Measurements from ENCODE around the gene ADARB2.
A peak's percentile ranks its signal among the peaks of the same experiment; 100 is the strongest.

Gene ADARB2

DNA sequence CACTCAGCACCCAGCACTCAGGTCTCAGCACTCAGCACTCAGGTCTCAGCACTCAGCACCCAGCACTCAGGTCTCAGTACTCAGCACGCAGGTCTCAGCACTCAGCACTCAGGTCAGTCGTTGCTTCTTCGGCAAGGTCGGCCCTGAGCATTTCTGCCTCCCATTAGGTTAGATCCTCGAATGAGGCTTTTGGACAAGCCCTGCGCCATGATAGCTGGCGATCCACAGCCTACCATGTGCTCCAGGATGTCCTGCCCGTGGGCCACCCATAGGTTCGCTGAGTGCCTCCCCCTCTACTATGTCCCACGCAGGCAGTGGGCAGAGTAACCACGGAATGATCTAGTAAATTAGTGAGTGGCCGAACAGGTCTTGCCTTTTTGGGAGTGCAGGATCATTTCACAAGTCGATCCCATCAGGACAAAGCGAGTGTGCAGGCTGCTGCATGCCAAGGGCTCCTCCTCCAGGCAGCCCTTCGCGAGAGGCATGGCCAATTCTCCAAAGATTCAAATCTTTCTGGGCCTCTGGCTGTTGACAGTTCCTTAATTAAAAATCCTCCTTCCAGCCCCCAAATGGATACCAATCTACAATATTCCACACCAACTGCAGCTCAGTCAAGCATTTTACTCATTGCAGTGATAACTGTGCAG, 206.3 kb downstream of the ADARB2 start:
- H3K36me3 ChIP-seq (ENCODE audit: insufficient read depth, low read length): no peaks in the 10 kb centered on the region
- H3K4me1 ChIP-seq (ENCODE audit: insufficient read depth, low read length): no peaks in the 10 kb centered on the region
- H3K9me3 ChIP-seq (ENCODE audit: control insufficient read depth, insufficient read depth, low read length): no peaks in the 10 kb centered on the region
- no peak overlapping the region for H3K9ac ChIP-seq (ENCODE audit: low read depth, low read length)

DNA sequence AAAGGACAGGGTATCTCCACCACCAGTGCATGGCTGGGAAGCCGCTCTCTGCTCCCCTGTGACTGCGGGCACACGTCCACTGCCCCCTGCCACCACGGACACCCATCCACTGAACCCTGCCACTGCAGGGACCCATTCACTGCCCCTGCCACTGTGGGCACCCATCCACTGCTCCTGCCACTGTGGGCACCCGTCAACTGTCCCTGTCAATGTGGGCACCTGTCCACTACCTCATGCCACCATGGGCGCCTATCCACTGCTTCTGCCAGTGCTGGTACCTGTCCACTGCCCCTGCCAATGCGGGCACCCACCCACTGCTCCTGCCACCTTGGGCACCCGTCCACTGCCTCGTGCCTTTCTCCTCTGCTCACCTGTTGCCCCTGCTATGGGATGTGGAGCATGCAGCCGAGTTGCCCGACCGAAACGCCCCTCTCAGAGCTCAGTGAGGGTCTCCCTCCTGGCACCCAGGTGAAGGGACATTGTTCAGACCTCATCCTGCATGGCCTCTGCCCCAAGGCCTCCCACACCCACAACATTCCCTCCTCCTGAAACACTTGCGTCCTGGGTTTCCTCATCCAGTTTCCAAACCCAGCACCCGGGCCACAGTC, 207.4 kb downstream of the ADARB2 start:
- Histone ChIP-seq H3K9me3 (ENCODE audit: control insufficient read depth, insufficient read depth, low read length) (no peaks in the 10 kb centered on the region), H3K4me1 (ENCODE audit: insufficient read depth, low read length) (no peaks in the 10 kb centered on the region), H3K36me3 (ENCODE audit: insufficient read depth, low read length) (no peaks in the 10 kb centered on the region), H3K9ac (ENCODE audit: low read depth, low read length) (no peak overlapping the region)

DNA sequence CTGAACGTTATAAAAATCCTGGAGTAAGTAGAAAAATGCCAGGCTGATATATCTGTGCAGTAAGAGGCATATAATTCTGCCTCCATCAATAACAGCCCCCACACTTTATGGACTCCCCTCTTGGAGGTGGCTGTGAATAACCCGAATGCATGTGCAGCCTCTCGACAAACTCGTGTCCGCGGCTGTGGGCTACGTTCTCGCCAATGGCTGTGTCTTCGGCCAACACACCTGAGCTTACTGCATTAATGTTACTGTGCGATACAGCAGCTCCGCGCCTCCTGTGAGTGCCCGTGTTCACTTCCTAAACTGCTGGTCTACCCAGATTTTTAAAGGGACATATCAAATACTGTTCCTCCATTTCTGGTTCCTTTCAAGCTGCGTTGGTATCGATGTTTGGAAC, 209.4 kb downstream of the ADARB2 start:
- Histone ChIP-seq H3K36me3 (ENCODE audit: insufficient read depth, low read length) (no peaks in the 10 kb centered on the region), H3K4me1 (ENCODE audit: insufficient read depth, low read length) (no peaks in the 10 kb centered on the region), H3K9me3 (ENCODE audit: control insufficient read depth, insufficient read depth, low read length) (no peaks in the 10 kb centered on the region), H3K9ac (ENCODE audit: low read depth, low read length) (no peak overlapping the region)

DNA sequence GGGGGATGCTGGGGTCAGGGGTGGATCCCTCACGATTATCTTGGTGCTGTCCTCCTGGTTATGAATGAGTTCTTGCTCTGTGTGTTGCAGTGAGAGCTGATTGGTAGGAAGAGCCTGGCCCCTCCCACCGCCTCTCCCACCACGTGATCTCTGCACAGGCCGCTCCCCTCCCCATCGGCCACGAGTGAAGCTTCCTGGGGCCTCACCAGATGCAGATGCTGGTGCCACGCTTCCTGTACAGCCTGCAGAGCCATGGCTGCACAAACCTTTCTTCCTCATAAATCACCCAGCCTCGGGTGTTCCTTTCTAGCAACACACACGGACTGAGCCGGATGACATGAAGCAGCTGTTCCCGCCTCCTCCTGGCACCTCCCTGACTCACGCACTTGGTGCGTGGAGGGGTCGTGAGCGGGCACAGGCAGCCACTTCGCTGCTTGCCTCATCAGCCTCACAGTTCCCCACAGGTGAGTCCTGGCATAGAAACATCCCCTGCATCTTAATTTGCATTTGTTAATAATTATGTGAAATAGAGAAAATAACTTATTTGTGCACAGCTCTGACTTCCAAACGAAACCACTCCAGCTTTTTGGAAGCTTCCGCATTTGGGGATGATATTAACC, 210.8 kb downstream of the ADARB2 start:
- H3K9me3 ChIP-seq (ENCODE audit: control insufficient read depth, insufficient read depth, low read length): no peaks in the 10 kb centered on the region
- H3K9ac ChIP-seq (ENCODE audit: low read depth, low read length): peak overlapping the region; percentile 10; the same call in 1 of the 2 replicates
- H3K36me3 ChIP-seq (ENCODE audit: insufficient read depth, low read length): no peaks in the 10 kb centered on the region
- peaks cover 6% of the 10 kb centered on the region; the same call in 1 of the 2 replicates for H3K4me1 ChIP-seq (ENCODE audit: insufficient read depth, low read length)

DNA sequence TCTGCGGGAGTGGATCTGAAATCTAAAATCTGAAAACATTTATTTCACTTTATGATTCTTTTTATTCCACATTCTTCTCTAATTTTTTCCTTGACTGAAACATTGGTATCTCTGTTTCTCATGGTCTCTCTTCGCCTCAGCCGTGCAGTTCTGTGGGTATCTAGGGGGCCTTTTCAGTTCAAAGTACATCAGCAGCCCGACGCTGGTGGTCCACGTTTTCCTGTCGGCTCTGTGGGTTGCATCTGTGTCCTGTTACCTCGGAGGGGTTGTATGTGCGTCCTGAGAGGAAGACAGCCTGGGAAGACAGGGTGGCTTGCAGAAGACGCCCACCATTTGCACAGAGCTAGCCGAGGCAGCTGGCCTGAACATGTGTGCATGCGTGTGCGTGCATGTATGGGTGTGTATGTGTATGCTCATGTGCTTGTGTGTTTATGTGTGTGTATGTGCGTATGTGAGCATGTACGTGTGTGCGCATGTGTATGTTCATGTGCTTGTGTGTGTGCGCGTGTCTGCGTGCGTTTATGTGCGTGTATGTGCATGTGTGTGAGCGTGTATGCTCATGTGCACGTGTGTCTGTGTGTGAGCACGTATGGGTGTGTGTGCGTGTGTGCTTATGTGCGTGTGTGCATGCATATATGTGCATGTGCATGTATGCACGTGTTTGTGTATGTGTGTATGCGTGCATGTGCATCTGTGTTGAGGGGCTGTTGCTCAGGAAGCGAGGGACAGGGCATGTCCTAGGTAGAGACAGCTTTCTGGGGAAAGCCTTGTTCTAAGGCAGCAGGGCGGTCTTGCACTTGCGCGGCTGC, 211.8 kb downstream of the ADARB2 start:
- no peaks in the 10 kb centered on the region for H3K36me3 ChIP-seq (ENCODE audit: insufficient read depth, low read length)

DNA sequence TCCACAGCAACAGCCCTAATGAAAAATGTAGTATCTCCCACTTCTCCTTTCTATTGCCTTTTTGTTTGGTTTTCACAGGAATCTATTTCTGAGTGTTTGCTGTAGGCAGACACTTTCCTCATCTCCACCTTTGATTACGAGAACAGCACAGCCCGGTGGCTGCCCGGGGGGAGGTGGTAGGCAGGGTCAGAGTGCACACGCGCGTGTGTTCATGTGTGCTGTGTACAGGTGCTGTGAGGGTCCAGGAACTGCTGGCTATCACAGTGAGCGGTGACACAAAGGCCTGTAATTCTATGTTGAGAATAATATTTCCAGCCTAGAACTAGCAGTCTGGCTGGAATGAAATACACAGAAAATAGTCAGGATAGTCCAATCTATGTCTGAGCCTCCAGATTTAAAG, 212.8 kb downstream of the ADARB2 start:
- Histone ChIP-seq H3K9me3 (ENCODE audit: control insufficient read depth, insufficient read depth, low read length) (no peaks in the 10 kb centered on the region), H3K4me1 (ENCODE audit: insufficient read depth, low read length) (peaks cover 6% of the 10 kb centered on the region; the same call in 1 of the 2 replicates), H3K36me3 (ENCODE audit: insufficient read depth, low read length) (no peaks in the 10 kb centered on the region), H3K9ac (ENCODE audit: low read depth, low read length) (no peak overlapping the region)

More for the DNA sequence above, 211.8 kb downstream of the ADARB2 start:
- Histone ChIP-seq H3K9me3 (ENCODE audit: control insufficient read depth, insufficient read depth, low read length) (no peaks in the 10 kb centered on the region), H3K9ac (ENCODE audit: low read depth, low read length) (no peak overlapping the region), H3K4me1 (ENCODE audit: insufficient read depth, low read length) (peaks cover 6% of the 10 kb centered on the region; the same call in 1 of the 2 replicates)

DNA sequence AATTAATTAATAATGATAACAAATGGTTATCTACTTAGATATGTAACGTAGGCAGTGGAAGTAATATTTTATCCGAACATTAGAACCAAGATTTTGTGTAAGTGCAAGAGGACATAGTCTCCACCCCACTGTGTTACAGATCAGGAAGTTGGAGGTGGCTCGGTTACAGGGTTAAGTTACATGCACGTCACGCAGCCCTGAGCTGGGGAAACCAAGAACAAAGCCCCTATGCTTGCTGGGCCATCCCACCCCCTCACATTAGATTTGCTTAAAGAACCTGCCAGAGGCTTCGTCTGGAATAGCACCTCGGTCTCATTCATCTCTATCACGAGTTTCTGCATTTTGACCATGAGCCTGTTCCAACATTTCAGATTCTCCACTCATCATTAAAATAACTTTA, 214.1 kb downstream of the ADARB2 start:
- Histone ChIP-seq H3K36me3 (ENCODE audit: insufficient read depth, low read length) (no peaks in the 10 kb centered on the region), H3K9ac (ENCODE audit: low read depth, low read length) (no peak overlapping the region), H3K9me3 (ENCODE audit: control insufficient read depth, insufficient read depth, low read length) (no peaks in the 10 kb centered on the region), H3K4me1 (ENCODE audit: insufficient read depth, low read length) (peaks cover 6% of the 10 kb centered on the region; the same call in 1 of the 2 replicates)

DNA sequence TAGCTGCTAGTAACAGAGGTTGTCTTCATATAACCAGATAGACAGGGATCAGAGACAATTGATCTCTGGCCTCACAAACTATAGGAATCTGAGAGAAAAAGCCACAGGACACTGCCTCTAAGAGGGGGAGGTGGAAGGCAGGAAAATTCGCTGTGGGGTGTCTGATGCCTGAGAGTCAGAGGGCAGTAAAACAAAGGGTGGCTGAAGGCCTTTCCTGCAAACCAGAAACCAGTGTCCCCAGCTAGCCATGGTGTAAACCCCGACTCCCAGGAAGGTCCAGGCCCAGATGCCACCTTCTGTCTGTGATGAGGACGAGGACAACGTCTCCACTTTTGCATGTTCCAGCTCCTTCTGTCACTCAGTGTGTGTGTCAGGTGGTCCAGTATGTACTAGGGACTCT, 215.1 kb downstream of the ADARB2 start:
- no peaks in the 10 kb centered on the region for H3K9me3 ChIP-seq (ENCODE audit: control insufficient read depth, insufficient read depth, low read length)
- H3K9ac ChIP-seq (ENCODE audit: low read depth, low read length): no peak overlapping the region
- H3K36me3 ChIP-seq (ENCODE audit: insufficient read depth, low read length): no peaks in the 10 kb centered on the region
- peaks cover 6% of the 10 kb centered on the region; the same call in 1 of the 2 replicates for H3K4me1 ChIP-seq (ENCODE audit: insufficient read depth, low read length)

DNA sequence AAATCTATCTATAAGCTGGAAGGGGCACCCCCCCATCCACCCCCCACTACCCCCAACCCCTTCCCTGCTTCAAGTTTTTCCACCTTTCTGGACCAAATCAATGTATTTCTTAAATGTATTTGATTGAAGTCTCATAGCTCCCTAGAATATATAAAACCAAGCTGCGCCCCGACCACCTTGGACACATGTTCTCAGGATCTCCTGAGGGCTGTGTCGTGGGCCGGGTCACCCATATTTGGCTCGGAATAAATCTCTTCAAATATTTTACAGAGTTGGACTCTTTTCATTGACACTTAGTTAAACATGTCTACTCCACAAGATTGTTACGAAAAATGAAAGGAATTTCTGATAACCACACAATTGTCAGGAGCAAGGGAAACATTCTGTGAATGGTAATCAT, 215.6 kb downstream of the ADARB2 start:
- Histone ChIP-seq H3K36me3 (ENCODE audit: insufficient read depth, low read length) (no peaks in the 10 kb centered on the region), H3K4me1 (ENCODE audit: insufficient read depth, low read length) (peaks cover 6% of the 10 kb centered on the region; the same call in 1 of the 2 replicates), H3K9ac (ENCODE audit: low read depth, low read length) (no peak overlapping the region), H3K9me3 (ENCODE audit: control insufficient read depth, insufficient read depth, low read length) (no peaks in the 10 kb centered on the region)

DNA sequence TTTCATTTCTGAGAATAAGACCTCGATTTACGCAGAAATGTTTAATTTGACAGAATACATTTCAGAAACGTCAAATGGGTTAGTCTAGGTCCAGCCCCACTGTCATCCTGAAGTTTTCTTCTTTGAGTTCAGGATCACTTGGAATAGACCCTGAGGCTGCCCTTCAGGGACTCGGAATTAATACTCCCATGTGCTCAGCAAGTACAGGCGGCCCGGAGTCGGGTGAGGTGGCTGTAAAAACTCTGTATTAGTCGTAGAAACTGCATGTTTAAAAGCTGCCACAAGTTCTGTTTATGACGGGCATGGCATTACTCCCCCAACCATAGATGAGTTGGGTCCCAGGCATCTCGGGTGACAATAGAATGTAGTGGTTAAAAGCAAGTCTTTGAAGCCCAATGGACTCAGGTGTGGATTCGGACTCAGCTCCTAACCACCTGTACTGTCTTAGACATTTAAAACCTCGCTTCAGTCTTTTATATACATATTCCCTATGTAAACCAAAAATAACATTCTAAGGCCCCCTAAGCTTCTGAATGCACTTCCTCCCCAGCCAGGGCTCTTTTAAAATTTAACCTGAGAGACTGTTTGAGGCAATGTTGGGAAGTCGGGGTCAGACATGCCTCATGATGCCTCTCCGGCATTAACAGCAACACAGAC, 216.3 kb downstream of the ADARB2 start:
- no peak overlapping the region for H3K9ac ChIP-seq (ENCODE audit: low read depth, low read length)
- H3K9me3 ChIP-seq (ENCODE audit: control insufficient read depth, insufficient read depth, low read length): no peaks in the 10 kb centered on the region
- no peaks in the 10 kb centered on the region for H3K36me3 ChIP-seq (ENCODE audit: insufficient read depth, low read length)
- H3K4me1 ChIP-seq (ENCODE audit: insufficient read depth, low read length): peaks cover 6% of the 10 kb centered on the region; the same call in 1 of the 2 replicates

DNA sequence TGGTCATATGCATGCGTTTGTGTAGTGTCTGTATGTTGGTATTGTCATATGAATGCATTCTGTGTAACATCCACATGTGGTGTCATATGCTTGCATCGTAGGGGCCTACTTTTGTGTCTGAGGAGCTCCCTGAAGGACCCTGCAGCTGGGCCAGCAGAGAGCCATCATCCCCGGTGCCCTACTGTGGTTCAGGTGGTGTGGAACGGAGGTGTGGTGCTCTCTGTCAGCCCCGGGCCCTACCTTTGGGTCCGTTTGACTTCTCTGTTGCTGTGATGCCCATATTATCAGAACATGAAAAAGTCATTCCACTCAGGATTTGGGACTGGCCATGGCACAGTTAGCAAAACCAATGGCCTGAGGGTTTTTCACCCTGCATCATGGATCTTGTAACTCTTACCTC, 217.9 kb downstream of the ADARB2 start:
- Histone ChIP-seq H3K36me3 (ENCODE audit: insufficient read depth, low read length) (no peaks in the 10 kb centered on the region), H3K4me1 (ENCODE audit: insufficient read depth, low read length) (peaks cover 6% of the 10 kb centered on the region; the same call in 1 of the 2 replicates), H3K9ac (ENCODE audit: low read depth, low read length) (no peak overlapping the region), H3K9me3 (ENCODE audit: control insufficient read depth, insufficient read depth, low read length) (no peaks in the 10 kb centered on the region)

DNA sequence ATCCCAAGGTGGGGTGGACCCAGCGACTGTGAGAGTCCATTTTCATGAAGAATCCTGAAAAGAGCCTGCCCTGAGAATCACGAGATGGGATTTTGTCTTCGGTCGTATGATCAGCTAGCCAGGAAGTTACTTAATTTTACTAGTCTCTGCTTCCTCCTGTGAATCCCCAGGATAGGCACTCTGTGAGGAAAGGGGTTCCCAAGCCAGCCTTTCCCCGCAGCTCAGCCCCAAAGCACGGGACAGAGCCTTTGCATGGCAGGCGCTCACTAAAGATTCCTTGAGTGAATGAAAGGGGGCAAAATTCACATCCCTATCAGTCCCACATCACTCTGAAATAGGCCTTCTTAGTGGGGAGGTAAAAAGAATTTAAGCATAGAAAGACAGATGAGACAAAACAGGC, 219.6 kb downstream of the ADARB2 start:
- no peaks in the 10 kb centered on the region for H3K9me3 ChIP-seq (ENCODE audit: control insufficient read depth, insufficient read depth, low read length)
- H3K4me1 ChIP-seq (ENCODE audit: insufficient read depth, low read length): peaks cover 6% of the 10 kb centered on the region; the same call in 1 of the 2 replicates
- H3K36me3 ChIP-seq (ENCODE audit: insufficient read depth, low read length): no peaks in the 10 kb centered on the region
- H3K9ac ChIP-seq (ENCODE audit: low read depth, low read length): no peak overlapping the region

DNA sequence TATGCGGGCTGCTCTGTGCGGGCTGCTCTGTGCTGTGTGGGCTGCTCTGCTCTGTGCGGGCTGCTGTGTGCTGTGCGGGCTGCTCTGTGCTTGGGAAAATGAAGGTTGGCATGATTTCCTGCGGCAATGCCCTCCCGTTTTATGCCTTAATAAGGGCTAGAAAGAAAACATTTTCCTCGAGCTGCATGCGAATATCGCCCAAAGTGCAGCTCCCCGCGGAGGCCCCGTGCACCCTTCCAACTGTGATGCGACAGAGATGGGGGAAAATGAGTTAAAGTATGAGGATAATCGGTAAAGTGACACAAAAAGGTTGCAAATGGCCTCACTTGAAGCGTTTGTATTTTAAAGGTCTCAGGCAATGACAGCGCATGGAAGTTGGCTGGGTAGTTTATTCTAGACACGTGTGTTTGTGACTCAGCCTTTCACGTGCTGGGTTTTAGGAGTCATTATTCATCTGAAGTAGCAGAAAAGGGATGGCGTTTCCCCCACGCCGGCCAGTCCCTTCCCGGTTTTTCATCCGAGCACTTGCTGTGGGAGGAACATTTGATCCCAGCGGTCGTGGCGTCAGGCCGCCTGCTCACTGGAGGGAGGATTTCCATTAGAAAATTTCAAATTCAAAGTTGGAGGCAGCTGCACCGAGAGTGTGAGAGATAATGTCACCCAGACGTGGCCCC, 220.7 kb downstream of the ADARB2 start:
- Histone ChIP-seq H3K4me1 (ENCODE audit: insufficient read depth, low read length) (no peaks in the 10 kb centered on the region), H3K9ac (ENCODE audit: low read depth, low read length) (no peak overlapping the region), H3K9me3 (ENCODE audit: control insufficient read depth, insufficient read depth, low read length) (no peaks in the 10 kb centered on the region), H3K36me3 (ENCODE audit: insufficient read depth, low read length) (no peaks in the 10 kb centered on the region)

All from ES-I3 (cell line).